Smooth muscle cell (in vitro differentiated cells): Measurements from ENCODE around the gene SORCS2. TPM values are rescaled to one million over a fixed set of nuclear protein-coding genes. Genes with fewer than 3 reads are reported as not detected.

Source experiments
- DNase-seq: peaks from one replicate; lab custom pipeline; 2025; ENCODE audit not compliant: unreplicated experiment; lab: John Stamatoyannopoulos, UW
- H2AFZ ChIP-seq: fragments of 200-600 bp; sonication (generic); 2 replicates; pipeline ENCODE4 v1.6.0; 2016; ENCODE audit warnings: antibody characterized with exemption, low read depth, mild to moderate bottlenecking
- H3F3A ChIP-seq: fragments of 200-600 bp; sonication (generic); 2 replicates; pipeline ENCODE4 v1.6.0; 2017; ENCODE audit warnings: antibody characterized with exemption, low read depth
- H3K27ac ChIP-seq: fragments of 200-600 bp; sonication (generic); 2 replicates; pipeline ENCODE4 v1.5.1; 2016; ENCODE audit warnings: low read depth, mild to moderate bottlenecking
- H3K27me3 ChIP-seq: fragments of 200-600 bp; sonication (generic); 2 replicates; pipeline ENCODE4 v1.6.1; 2016; ENCODE audit warnings: low read depth, mild to moderate bottlenecking
- H3K36me3 ChIP-seq: fragments of 200-600 bp; sonication (generic); 2 replicates; pipeline ENCODE4 v1.5.1; 2016; ENCODE audit warnings: low read depth
- H3K4me1 ChIP-seq: fragments of 200-600 bp; sonication (generic); 2 replicates; pipeline ENCODE4 v1.5.1; 2016; ENCODE audit warnings: low read depth
- H3K4me2 ChIP-seq: fragments of 200-600 bp; sonication (generic); 2 replicates; pipeline ENCODE4 v1.6.0; 2016; ENCODE audit warnings: mild to moderate bottlenecking
- H3K4me3 ChIP-seq: fragments of 200-600 bp; sonication (generic); 2 replicates; pipeline ENCODE4 v1.5.1; 2016; ENCODE audit warnings: mild to moderate bottlenecking
- H3K79me2 ChIP-seq: fragments of 200-600 bp; sonication (generic); 2 replicates; pipeline ENCODE4 v1.6.0; 2016; ENCODE audit warnings: low read depth, mild to moderate bottlenecking
- H3K9ac ChIP-seq: fragments of 200-600 bp; sonication (generic); 2 replicates; pipeline ENCODE4 v1.6.0; 2016; ENCODE audit warnings: low read depth
- H3K9me3 ChIP-seq: fragments of 200-600 bp; sonication (generic); replicated peaks from 2 replicates; pipeline ENCODE4 v1.5.1; 2016; ENCODE audit warnings: low read depth
- H4K20me1 ChIP-seq: fragments of 200-600 bp; sonication (generic); 2 replicates; pipeline ENCODE4 v1.6.0; 2016; ENCODE audit warnings: low read depth
- WGBS: methylation state at CpG from one replicate; pipeline ENCODE4 v1.1.7; 2016; ENCODE audit warnings: low lambda C conversion rate; 5-methylcytosine and 5-hydroxymethylcytosine counted together
- polyA plus RNA-seq: library from polyadenylated mRNA; unstranded; fragments of >200 nt; fragmentation: Nextera tagmentation; extraction: Ambion mirVana; gene quantifications from 2 replicates; pipeline ENCODE4 v1.2.1, GENCODE V29; 2016
- total RNA-seq: library from RNA; depleted of rRNA; stranded (reverse); fragments of >200 nt; gene quantifications from 2 replicates; pipeline ENCODE4 v1.2.3, GENCODE V29; 2014
- TF ChIP-seq, protein P1 (sequence below): fragments of 200-600 bp; sonication (generic); IDR thresholded peaks from 2 replicates; pipeline ENCODE4 v1.5.1; 2017; ENCODE audit warnings: borderline replicate concordance, mild to moderate bottlenecking, antibody characterized with exemption; ENCODE audit not compliant: insufficient read depth, poor library complexity, severe bottlenecking

SORCS2 gene
- total and polyA plus RNA-seq, 2 experiments from 2014 or later: 5.2 to 9.3 TPM

GRCh38 chr4:7381890-7382633, 189.7 kb downstream of the SORCS2 start:
- no peaks in the 10 kb centered on the region for H3K27me3 ChIP-seq
- TF ChIP-seq, protein P1, sequence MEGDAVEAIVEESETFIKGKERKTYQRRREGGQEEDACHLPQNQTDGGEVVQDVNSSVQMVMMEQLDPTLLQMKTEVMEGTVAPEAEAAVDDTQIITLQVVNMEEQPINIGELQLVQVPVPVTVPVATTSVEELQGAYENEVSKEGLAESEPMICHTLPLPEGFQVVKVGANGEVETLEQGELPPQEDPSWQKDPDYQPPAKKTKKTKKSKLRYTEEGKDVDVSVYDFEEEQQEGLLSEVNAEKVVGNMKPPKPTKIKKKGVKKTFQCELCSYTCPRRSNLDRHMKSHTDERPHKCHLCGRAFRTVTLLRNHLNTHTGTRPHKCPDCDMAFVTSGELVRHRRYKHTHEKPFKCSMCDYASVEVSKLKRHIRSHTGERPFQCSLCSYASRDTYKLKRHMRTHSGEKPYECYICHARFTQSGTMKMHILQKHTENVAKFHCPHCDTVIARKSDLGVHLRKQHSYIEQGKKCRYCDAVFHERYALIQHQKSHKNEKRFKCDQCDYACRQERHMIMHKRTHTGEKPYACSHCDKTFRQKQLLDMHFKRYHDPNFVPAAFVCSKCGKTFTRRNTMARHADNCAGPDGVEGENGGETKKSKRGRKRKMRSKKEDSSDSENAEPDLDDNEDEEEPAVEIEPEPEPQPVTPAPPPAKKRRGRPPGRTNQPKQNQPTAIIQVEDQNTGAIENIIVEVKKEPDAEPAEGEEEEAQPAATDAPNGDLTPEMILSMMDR: no peak
- WGBS: 88% methylated on average over 9 of the region's 9 CpGs
- no peaks in the 10 kb centered on the region for H3K79me2 ChIP-seq
- no peak overlapping the region for H2AFZ ChIP-seq
- H4K20me1 ChIP-seq: no peaks in the 10 kb centered on the region
- no peak overlapping the region for H3K4me3 ChIP-seq
- DNase-seq: no peak
- no peaks in the 10 kb centered on the region for H3K9me3 ChIP-seq
- H3K27ac ChIP-seq: no peak overlapping the region
- no peaks in the 10 kb centered on the region for H3K36me3 ChIP-seq
- no peaks in the 10 kb centered on the region for H3K4me1 ChIP-seq
- H3F3A ChIP-seq: no peaks in the 10 kb centered on the region
- H3K4me2 ChIP-seq: no peak overlapping the region
- H3K9ac ChIP-seq: no peak overlapping the region

DNA sequence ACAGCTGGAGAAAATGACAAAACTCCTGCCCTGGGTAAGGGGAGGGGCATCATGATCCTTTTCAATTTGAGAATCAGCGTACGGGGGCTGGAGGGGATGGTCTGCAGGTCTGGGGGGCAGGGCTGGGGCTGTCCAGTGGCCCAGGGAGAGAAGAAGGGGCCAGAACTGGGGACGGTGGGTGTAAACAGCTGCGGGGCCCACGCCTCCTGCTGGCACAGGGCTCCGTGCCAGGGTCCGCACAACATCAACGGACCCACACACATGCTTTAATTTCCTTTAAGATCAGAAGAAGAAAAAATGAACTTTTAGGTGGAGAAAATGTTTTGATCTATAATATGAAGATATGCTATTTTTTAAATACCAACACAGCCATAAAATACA, 190.3 kb downstream of the SORCS2 start:
- no peak overlapping the region for H2AFZ ChIP-seq
- no peaks in the 10 kb centered on the region for H3K27me3 ChIP-seq
- H4K20me1 ChIP-seq: no peaks in the 10 kb centered on the region
- no peaks in the 10 kb centered on the region for H3K36me3 ChIP-seq
- no peak for DNase-seq
- no peak overlapping the region for H3K4me2 ChIP-seq
- H3K4me3 ChIP-seq: no peak overlapping the region
- H3K4me1 ChIP-seq: no peaks in the 10 kb centered on the region
- no peaks in the 10 kb centered on the region for H3K9me3 ChIP-seq
- H3K79me2 ChIP-seq: no peaks in the 10 kb centered on the region
- no peaks in the 10 kb centered on the region for H3F3A ChIP-seq
- no peak overlapping the region for H3K9ac ChIP-seq
- H3K27ac ChIP-seq: no peak overlapping the region
- TF ChIP-seq, protein P1: no peak
- WGBS: 64% methylated on average over 8 of the region's 8 CpGs

GRCh38 chr4:7383266-7383665, 190.9 kb downstream of the SORCS2 start:
- no peak overlapping the region for H3K9ac ChIP-seq
- H2AFZ ChIP-seq: no peak overlapping the region
- H3F3A ChIP-seq: no peaks in the 10 kb centered on the region
- H3K4me2 ChIP-seq: no peak overlapping the region
- H3K27me3 ChIP-seq: no peaks in the 10 kb centered on the region
- H3K4me3 ChIP-seq: no peak overlapping the region
- H4K20me1 ChIP-seq: no peaks in the 10 kb centered on the region
- H3K79me2 ChIP-seq: no peaks in the 10 kb centered on the region
- WGBS: 88% methylated on average over 8 of the region's 8 CpGs
- H3K4me1 ChIP-seq: no peaks in the 10 kb centered on the region
- no peak overlapping the region for H3K27ac ChIP-seq
- DNase-seq: no peak
- TF ChIP-seq, protein P1: no peak
- H3K9me3 ChIP-seq: no peaks in the 10 kb centered on the region
- no peaks in the 10 kb centered on the region for H3K36me3 ChIP-seq
